A549 (cell line): Measurements from ENCODE around the gene GC.

Source experiments
- MAFK ChIP-seq: fragments of 450-650 bp; IDR thresholded peaks from 2 replicates; pipeline ENCODE4 v1.6.1; 2014; ENCODE audit not compliant: partially characterized antibody
- POLR2A ChIP-seq: IDR thresholded peaks from 2 replicates; pipeline ENCODE4 v1.6.1; 2012; ENCODE audit warnings: mild to moderate bottlenecking, low read length
- POLR2AphosphoS2 ChIP-seq: conservative IDR thresholded peaks from 2 replicates; pipeline ENCODE4 v1.6.1; 2012; ENCODE audit warnings: low read length, improper control_type of control experiment, inconsistent platforms
- RAD21 ChIP-seq, 2 experiments: fragments of >200 bp in 1 of 2; sonication (Bioruptor Twin) in 1 of 2; formaldehyde crosslinking in 1 of 2; IDR thresholded peaks in 1 of 2; conservative IDR thresholded peaks in 1 of 2; 2 replicates in 1 of 2; 3 replicates in 1 of 2; pipeline ENCODE4 v1.6.1; 2012 to 2018; ENCODE audit warnings: inconsistent platforms in 1 of 2
- TF ChIP-seq, protein P1 (sequence below): fragments of >200 bp; sonication (Bioruptor Twin); formaldehyde crosslinking; IDR thresholded peaks from 3 replicates; pipeline ENCODE4 v1.5.1; 2016
- TF ChIP-seq, protein P2 (sequence below): IDR thresholded peaks from 2 replicates; pipeline ENCODE4 v1.6.1; 2012
- TF ChIP-seq, protein P3 (sequence below): fragments of 200-600 bp; sonication (generic); IDR thresholded peaks from 2 replicates; pipeline ENCODE4 v1.6.1; 2016; ENCODE audit warnings: antibody characterized with exemption, mild to moderate bottlenecking, moderate library complexity

DNA sequence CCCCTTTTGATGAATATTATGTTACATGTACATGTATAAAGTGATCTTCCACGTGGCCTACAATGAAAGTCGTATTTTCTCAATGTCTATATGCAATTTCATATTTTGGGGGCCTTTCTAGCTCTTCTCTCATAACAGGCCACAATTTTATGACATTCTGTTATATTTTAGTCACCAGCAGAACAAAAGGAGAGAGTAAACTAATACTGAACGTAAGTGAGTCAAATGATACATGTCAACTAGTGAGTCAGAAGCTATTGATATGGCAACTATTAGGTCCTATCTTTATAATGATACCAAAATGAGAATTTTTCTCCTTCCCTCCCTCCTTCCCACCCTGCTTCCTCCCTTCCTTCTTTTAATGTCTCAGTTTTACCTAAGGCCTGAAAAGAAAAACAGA lies 14.4 kb downstream of the GC start:
- TF ChIP-seq POLR2AphosphoS2 (no peak), MAFK (no peak), RAD21 (conservative IDR thresholded peaks at IDR 0.05 in 1 of 2, IDR thresholded peaks at IDR 0.05 in 1 of 2) (no peak), POLR2A (no peak)
- TF ChIP-seq, protein P1, sequence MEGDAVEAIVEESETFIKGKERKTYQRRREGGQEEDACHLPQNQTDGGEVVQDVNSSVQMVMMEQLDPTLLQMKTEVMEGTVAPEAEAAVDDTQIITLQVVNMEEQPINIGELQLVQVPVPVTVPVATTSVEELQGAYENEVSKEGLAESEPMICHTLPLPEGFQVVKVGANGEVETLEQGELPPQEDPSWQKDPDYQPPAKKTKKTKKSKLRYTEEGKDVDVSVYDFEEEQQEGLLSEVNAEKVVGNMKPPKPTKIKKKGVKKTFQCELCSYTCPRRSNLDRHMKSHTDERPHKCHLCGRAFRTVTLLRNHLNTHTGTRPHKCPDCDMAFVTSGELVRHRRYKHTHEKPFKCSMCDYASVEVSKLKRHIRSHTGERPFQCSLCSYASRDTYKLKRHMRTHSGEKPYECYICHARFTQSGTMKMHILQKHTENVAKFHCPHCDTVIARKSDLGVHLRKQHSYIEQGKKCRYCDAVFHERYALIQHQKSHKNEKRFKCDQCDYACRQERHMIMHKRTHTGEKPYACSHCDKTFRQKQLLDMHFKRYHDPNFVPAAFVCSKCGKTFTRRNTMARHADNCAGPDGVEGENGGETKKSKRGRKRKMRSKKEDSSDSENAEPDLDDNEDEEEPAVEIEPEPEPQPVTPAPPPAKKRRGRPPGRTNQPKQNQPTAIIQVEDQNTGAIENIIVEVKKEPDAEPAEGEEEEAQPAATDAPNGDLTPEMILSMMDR, result no peak
- TF ChIP-seq, protein P2, sequence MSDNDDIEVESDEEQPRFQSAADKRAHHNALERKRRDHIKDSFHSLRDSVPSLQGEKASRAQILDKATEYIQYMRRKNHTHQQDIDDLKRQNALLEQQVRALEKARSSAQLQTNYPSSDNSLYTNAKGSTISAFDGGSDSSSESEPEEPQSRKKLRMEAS, result no peak
- TF ChIP-seq, protein P3, sequence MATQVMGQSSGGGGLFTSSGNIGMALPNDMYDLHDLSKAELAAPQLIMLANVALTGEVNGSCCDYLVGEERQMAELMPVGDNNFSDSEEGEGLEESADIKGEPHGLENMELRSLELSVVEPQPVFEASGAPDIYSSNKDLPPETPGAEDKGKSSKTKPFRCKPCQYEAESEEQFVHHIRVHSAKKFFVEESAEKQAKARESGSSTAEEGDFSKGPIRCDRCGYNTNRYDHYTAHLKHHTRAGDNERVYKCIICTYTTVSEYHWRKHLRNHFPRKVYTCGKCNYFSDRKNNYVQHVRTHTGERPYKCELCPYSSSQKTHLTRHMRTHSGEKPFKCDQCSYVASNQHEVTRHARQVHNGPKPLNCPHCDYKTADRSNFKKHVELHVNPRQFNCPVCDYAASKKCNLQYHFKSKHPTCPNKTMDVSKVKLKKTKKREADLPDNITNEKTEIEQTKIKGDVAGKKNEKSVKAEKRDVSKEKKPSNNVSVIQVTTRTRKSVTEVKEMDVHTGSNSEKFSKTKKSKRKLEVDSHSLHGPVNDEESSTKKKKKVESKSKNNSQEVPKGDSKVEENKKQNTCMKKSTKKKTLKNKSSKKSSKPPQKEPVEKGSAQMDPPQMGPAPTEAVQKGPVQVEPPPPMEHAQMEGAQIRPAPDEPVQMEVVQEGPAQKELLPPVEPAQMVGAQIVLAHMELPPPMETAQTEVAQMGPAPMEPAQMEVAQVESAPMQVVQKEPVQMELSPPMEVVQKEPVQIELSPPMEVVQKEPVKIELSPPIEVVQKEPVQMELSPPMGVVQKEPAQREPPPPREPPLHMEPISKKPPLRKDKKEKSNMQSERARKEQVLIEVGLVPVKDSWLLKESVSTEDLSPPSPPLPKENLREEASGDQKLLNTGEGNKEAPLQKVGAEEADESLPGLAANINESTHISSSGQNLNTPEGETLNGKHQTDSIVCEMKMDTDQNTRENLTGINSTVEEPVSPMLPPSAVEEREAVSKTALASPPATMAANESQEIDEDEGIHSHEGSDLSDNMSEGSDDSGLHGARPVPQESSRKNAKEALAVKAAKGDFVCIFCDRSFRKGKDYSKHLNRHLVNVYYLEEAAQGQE, result no peak
